NCI-H2171 treated with DMSO at 0.1 percent for 48 hours (cell line): ENCODE results near the gene GALNT7.
A peak's percentile ranks its signal among the peaks of the same experiment; 100 is the strongest.

Experiments
- DNase-seq: peaks from one replicate; lab custom pipeline; 2025; lab: John Stamatoyannopoulos, UW

The GALNT7 gene

GRCh38 chr4:173237152-173237551 is 68.5 kb downstream of the GALNT7 start:
- no peak for DNase-seq

- DNase-seq = peak; percentile 22
Observed at GRCh38 chr4:173237762-173238161, 69.2 kb downstream of the GALNT7 start.

- DNase-seq = no peak
Observed at GRCh38 chr4:173240696-173241095, 72.1 kb downstream of the GALNT7 start.

GRCh38 chr4:173242466-173243250 is 74.0 kb downstream of the GALNT7 start:
- DNase-seq = no peak

GRCh38 chr4:173243321-173243720 is 74.7 kb downstream of the GALNT7 start:
- DNase-seq = no peak

GRCh38 chr4:173243917-173244658 is 75.5 kb downstream of the GALNT7 start:
- DNase-seq = peak; percentile 40

- DNase-seq = no peak
Observed at GRCh38 chr4:173245952-173246351, 77.3 kb downstream of the GALNT7 start.

- peak; percentile 63 for DNase-seq
Observed at GRCh38 chr4:173246719-173247118, 78.1 kb downstream of the GALNT7 start.

GRCh38 chr4:173247321-173247720 is 78.7 kb downstream of the GALNT7 start:
- peak; percentile 76 for DNase-seq

GRCh38 chr4:173248690-173249089 is 80.1 kb downstream of the GALNT7 start:
- no peak for DNase-seq

- DNase-seq = peak; percentile 66
Observed at GRCh38 chr4:173252024-173252935, 83.7 kb downstream of the GALNT7 start.

- no peak for DNase-seq
Observed at GRCh38 chr4:173253561-173253960, 85.0 kb downstream of the GALNT7 start.

- DNase-seq = no peak
Observed at GRCh38 chr4:173254646-173255045, 86.0 kb downstream of the GALNT7 start.

- no peak for DNase-seq
Observed at GRCh38 chr4:173256825-173257224, 88.2 kb downstream of the GALNT7 start.

- peak; percentile 55 for DNase-seq
Observed at GRCh38 chr4:173257732-173258717, 89.4 kb downstream of the GALNT7 start.

- DNase-seq = no peak
Observed at GRCh38 chr4:173258866-173259265, 90.3 kb downstream of the GALNT7 start.

GRCh38 chr4:173259310-173259709 is 90.7 kb downstream of the GALNT7 start:
- DNase-seq = no peak

- no peak for DNase-seq
Observed at GRCh38 chr4:173261052-173261451, 92.4 kb downstream of the GALNT7 start.

GRCh38 chr4:173262375-173262774 is 93.8 kb downstream of the GALNT7 start:
- DNase-seq = no peak

- DNase-seq = no peak
Observed at GRCh38 chr4:173264245-173264644, 95.6 kb downstream of the GALNT7 start.

GRCh38 chr4:173264684-173265185 is 96.1 kb downstream of the GALNT7 start:
- peak; percentile 87 for DNase-seq
